GM18508 (cell line): ENCODE measurements around the gene SVEP1.
"Not testable (repeated sequence)": the region's sequence is repeated elsewhere in the genome, so short reads cannot be mapped to it uniquely, and the experiment has no call there.

ENCODE experiments used
- ATAC-seq: cut with Tn5 transposase; IDR thresholded peaks from one replicate; pipeline ENCODE4 v1.9.1; 2021; ENCODE audit warnings: moderate number of reproducible peaks; ENCODE audit not compliant: insufficient read depth, unreplicated experiment

The SVEP1 gene

GRCh38 chr9:110580850-110581249 is 1.3 kb upstream of the SVEP1 start:
- no peak for ATAC-seq

GRCh38 chr9:110579862-110580219 is 300 bp upstream of the SVEP1 start:
- ATAC-seq, result no peak

GRCh38 chr9:110578575-110579033 is 937 bp downstream of the SVEP1 start:
- no peak for ATAC-seq

- ATAC-seq, result no peak
Measured at GRCh38 chr9:110575945-110576344, 3.6 kb downstream of the SVEP1 start.

GRCh38 chr9:110575169-110575568 is 4.4 kb downstream of the SVEP1 start:
- no peak for ATAC-seq

GRCh38 chr9:110573305-110573704 is 6.2 kb downstream of the SVEP1 start:
- ATAC-seq, result no peak

GRCh38 chr9:110571801-110572483 is 7.6 kb downstream of the SVEP1 start:
- no peak for ATAC-seq

- no peak for ATAC-seq
Measured at GRCh38 chr9:110566156-110566555, 13.4 kb downstream of the SVEP1 start.

- ATAC-seq, result no peak
Measured at GRCh38 chr9:110561826-110562225, 17.7 kb downstream of the SVEP1 start.

- no peak for ATAC-seq
Measured at GRCh38 chr9:110559869-110560268, 19.7 kb downstream of the SVEP1 start.

- ATAC-seq, result no peak
Measured at GRCh38 chr9:110555551-110556331, 23.8 kb downstream of the SVEP1 start.

- ATAC-seq, result no peak
Measured at GRCh38 chr9:110546411-110546871, 33.1 kb downstream of the SVEP1 start.

GRCh38 chr9:110545705-110546104 is 33.8 kb downstream of the SVEP1 start:
- ATAC-seq, result no peak

GRCh38 chr9:110543631-110544051 is 35.9 kb downstream of the SVEP1 start:
- no peak for ATAC-seq

- ATAC-seq, result no peak
Measured at GRCh38 chr9:110541950-110542349, 37.6 kb downstream of the SVEP1 start.

GRCh38 chr9:110538647-110539041 is 40.9 kb downstream of the SVEP1 start:
- ATAC-seq, result no peak

- no peak for ATAC-seq
Measured at GRCh38 chr9:110537841-110538646, 41.5 kb downstream of the SVEP1 start.

GRCh38 chr9:110536822-110537221 is 42.7 kb downstream of the SVEP1 start:
- ATAC-seq, result no peak

- ATAC-seq, result not testable (repeated sequence)
Measured at GRCh38 chr9:110534162-110534561, 45.4 kb downstream of the SVEP1 start.

- ATAC-seq, result no peak
Measured at GRCh38 chr9:110532908-110533665, 46.5 kb downstream of the SVEP1 start.
